LoVo (cell line): Measurements from ENCODE around the gene KCND3.

Experiments used
- DNase-seq: peaks from one replicate; pipeline ENCODE4 v3.0.0-alpha.2; 2016; ENCODE audit warnings: low spot score

Gene KCND3

DNA sequence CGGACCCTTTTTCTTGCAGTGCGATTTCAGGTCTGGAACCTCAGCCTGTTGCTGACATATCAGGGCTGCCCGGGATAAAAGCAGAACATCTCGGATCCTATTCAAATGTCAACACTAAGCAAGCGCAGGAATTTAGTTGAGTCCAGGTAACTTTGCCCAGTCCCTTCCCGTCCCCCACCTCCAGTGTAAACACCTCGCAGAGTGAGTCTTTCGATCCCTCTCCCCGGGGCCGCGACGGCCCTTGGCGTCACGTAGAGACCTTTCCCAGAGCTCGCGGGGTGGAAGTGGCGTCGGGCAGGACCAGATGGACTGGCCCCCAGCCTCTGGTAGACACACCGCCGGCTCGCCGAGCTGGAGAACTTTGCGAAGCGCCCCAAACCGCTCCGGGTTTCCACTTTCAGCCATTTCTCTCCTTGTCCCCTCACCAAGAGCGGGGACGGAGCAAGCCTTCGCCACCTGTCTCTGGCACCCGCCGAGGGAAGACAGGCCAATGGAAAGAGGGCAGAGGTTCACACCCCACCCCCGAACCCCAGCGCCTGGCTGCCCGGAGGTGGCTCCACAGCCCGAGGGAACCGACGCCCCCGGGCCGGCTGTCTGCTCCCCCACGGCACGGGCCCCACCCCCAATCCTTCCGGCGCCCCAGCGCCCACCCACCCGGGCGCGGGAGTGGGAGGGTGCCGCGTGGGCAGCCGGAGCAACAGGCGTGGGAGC lies 570 bp downstream of the KCND3 start:
- no peak for DNase-seq

DNA sequence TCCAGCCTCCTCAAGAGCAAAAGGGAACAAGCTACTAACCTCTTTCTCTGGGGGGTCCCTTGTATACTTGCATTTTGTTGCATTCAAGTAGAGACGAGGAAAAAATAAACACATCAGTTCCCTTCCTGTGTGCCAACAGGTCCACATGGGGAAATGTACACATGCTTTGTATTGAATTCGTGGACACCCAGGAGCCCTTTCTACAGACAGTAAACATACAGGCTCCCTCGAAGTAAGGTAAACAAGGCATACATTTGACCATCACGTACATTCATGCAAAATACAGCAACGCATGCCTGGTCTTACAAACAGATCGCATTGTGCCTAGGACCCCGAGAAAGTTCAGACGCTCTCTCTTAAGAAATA lies 1.1 kb downstream of the KCND3 start:
- no peak for DNase-seq

DNA sequence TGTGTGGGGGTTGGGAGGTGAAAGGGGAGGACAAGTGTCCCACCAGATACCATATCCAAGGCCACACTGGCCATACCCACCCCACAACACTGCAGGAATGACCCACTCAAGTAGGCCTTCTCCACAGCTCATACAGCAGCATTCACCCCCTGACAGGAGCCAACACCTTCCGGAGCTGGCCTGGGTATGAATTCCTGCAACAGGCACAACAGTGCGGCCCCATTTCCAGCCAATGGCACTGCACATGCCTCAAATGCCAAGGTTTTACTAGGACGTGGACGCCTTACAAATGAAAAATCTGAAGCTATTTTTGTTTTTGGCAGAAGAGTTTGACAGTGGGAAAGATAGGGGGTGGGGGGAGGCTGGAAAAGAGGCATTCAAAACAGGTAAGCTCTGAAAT lies 2.0 kb downstream of the KCND3 start:
- no peak for DNase-seq

DNA sequence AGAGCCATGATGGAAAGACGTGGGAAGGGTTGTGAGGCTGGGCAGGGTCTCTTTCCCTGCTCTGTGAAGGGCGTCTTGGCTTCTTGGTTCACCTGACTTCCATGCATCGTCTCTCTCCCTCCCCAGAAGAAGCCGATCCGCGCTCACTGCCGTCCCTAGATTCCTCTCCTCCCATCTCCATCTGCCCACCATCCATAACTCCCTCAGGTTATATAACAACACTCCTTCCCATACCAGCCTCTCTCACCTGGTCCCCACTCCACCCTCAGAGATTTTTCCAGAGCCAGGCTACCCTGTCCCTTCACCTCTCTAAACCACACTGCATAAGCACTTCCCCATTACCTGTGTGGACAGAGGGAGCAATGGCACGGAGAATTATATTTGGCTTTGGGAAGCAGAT lies 6.0 kb downstream of the KCND3 start:
- no peak for DNase-seq

DNA sequence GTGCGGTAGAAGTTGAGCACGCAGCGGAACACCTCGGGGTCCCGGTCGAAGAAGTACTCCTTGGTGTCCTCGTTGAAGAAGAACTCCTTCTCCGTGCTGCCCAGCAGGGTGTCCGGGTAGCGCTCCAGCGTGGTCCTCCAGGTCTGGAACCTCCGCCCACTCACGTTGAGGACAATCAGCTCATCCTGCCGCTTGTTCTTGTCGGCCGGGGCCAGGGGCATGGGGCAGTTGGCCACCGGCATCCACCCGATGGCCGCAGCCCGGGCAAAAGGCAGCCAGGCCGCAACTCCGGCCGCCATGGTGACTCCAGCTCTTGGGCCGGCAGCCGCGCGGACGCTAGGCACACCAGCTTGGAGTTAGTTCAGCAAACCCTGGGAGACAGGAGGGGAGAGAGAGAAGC lies 7.0 kb downstream of the KCND3 start:
- DNase-seq: no peak

DNA sequence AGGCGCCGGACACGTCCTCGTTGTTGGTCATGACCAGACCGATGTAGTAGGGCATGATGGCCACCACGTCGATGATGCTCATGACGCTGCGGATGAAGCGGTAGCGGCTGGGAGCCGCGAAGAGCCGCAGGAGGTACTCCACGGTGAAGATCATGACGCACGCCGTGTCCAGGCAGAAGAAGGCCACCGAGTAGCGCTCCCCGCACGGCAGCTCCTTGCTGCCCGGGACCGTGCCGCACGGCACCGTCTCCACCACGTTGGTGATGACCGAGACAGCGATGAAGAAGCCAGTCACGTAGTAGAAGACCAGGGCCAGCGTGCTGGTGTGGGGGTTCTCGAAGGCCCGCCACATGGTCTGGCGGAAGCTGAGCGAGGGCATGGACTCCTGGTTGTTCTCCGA lies 7.6 kb downstream of the KCND3 start:
- DNase-seq: no peak

DNA sequence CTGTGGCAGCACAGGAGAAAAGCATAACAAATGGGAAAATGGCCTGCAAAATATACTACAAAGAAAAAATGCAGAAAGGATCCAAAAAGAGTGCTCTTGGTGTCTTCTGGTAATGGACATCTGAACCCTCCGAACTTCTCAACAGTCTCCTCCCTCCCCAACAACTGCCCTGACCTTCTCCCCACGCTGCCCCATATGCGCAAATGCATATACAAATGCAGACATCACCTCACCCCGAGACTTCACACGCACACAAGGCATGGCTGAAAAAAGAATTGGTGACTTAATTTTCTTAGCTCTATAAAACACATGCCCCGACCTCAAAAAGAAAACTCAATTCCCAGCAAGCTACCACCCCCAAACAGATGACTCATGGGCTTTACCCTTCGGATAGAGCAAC lies 8.4 kb downstream of the KCND3 start:
- DNase-seq: no peak

DNA sequence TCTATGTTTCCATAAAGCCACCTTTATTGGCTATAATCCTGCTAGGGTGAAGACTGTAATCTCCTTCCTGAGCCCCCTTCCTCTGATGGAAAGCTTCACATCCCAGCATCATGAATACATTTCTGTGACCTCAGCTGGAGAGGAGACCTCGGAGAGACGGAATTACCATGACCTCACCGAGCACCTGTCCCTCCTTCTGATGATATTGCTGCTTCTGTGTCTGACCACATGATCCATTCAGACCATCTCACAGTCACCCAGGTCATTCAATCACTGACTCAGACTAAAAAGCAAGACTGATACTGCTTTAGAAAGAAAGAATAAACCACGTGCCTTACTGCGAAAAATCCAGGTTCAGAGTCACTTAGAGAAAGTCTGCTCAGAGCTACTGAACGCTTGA lies 8.8 kb downstream of the KCND3 start:
- no peak for DNase-seq

DNA sequence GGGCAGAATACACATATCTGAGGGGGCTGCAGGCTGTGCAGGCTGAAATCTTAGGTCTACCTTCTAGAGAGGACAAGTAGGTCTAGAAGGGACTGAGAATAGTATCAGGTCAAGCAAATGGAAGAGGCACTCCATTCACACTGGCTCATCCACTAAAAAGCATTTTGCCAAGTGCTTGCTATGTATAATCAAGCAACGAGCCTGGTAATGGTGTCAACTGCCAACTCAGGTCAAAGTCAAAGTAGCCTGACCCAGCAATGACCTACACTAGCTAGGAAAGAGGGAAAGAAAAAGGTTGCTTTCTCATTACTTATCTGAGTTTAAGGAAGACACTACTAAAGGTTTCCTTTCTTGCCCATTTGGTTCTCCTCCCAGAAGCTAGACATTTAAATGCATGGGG lies 10.8 kb downstream of the KCND3 start:
- no peak for DNase-seq

DNA sequence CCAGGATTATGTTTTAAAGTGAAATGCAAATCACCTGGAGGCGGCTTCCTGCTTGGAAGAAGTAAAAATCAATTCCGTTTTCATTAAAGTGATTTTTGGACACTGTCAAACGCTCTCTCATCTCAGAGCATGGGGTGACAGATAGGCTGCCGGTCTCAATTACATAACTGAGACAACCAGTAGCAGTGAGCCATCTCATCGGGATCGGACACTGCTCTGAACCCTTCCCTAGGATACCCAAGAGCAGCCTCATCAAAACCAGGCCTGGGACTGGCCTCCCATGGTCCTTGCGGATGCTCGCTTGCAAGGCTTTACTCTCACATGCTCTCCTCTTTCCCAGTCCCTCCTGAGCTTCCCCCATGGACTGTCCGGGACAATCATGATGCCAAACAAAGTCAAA lies 12.1 kb downstream of the KCND3 start:
- DNase-seq: no peak

DNA sequence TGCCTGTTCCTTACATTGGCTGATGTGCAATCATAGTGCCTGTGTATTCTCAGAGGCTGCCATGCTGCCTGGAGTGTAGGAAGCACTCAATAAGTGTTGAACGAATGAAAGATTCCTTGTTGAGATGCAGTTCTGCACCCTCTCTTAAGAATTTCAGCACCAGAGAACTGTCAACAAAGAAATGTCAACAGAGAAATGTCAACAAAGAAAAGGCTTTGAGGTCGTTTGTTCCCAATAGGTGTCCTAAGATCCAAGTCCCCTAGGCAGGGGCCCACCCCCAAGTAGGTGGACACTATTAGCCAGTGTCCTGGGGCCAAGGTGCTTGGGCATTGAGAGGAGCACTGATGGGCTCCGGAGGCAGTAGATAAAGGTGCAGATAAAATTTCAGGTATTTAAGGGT lies 12.6 kb downstream of the KCND3 start:
- DNase-seq: no peak

DNA sequence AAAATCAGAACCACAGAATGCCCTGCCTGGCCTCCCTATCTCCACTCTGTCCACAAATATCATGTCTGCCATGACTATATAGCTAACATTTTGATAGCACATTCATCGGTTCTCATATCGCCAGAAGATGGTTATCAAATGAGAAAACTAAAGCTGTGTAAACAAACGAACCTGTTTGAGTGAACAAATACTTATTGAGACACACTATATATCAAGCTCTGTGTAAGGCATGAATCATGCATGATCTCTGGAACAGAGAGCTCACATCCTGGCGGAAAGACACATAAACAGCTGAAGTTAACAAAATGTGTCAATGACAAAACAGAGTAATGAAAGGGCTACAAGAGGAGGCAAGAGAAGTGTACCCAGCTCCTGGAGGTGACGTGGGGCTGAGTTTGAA lies 13.1 kb downstream of the KCND3 start:
- no peak for DNase-seq

DNA sequence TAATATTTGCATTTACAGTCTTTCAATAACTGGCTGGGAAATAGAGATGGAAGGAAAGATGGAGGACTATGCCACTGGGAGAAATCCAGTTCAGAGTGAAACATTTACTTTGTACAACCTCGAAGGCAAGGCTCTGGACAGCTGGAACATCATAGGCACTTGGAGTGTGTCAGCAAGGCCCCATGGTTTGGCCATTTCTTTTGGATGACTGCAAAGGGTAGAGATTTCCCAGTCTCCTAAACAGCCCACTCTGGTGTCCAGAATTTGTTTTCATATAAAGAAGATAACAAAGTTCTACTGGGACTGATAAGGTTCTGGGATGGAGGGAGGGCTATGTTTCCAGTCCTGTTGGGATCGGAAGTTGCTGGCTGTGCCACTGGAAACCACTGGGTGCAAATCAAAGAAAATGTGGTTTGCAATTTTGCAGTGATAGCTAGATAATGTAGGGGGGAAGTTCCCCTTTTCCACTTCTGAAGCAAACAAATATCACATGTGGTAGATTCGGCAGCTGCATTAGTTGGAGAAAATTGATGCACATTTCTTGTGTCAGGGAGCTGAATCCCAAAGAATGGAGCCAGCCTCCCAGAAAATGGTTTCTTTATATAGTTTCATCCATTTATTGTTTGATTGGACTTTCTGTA lies 16.2 kb downstream of the KCND3 start:
- no peak for DNase-seq

DNA sequence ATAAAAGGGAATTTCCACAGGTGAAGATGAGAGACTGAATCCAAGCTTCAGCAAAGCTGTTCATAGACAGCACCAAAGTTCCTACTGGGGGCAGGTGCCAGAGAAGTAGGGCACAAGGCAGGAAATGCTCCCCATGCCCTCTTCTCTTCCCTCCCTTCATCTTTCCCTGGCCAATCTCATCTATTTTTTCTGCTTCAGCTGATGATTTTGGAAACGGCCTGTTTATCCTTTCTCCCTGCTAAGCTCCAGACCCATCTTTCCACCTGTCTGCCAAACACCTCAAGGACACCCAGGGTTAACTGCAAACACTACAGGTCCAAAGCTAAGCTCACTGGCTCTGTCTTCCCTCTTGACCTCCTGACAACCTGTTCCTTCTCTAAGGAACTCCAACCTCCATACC lies 18.1 kb downstream of the KCND3 start:
- no peak for DNase-seq

DNA sequence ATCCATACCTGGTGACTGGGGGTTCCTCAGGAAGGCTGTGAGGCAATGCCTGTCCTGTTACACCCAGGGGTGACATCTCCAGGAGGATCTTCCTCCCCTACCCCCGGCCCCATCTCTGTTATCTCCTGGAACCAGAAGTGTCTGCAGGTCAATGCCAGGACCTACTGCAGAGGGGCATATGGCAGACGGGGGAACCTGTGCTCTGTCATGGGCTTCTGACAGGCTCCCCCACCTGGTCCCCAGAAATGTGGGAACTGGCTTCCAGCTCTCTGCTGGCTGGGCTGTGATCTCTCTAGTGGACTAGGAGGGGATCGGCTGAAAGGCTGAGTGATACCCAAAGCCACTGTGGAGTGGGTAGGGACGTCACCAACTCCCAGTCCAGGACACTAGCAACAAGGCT lies 21.0 kb downstream of the KCND3 start:
- DNase-seq: no peak

DNA sequence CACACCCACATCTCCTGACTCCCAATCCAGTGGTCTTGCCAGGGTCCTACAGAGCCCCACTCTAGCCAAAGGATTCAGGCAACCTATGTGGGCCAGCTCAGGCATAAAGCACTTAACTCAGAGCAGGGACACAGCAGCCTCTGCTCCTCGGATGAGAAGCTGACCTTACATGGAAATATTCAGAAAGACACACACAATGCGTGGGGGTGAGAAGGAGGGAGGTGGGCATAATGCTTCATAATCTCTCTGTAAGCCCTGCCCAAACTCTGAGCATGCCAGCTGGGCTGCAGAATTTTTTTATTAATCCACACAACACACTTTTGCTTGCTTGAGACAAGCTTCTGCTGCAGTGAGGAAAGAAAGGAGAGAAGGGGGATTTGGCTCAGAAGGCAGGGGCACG lies 21.6 kb downstream of the KCND3 start:
- no peak for DNase-seq

DNA sequence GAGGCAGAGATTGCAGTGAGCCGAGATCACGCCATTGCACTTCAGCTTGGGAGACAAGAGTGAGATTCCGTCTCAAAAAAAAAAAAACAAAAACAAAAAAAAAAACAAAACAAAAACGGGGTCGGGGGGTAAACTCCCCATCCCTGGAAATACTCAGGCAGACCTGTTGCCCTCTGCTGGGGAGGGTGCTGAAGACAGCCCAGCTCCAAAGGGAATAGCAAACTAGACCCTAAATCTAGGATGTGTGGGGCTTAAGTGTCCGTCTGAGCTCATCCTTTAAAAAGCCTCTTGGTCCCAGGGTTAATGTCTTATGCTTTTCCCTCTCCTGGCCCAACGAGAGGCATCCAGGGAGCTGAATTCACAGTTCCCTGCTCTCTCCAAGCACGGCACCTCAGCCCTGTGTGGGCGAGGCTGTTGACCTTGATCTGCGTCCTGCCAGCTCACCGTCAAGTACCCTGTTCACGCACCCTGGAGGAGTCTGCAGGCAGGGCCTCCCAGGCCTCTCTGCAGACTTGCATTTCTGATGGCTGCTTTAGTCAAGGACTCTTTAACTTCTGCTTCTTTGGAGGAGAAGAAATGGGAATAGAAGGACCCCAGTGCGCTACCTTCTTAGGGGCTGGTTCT lies 22.3 kb downstream of the KCND3 start:
- no peak for DNase-seq

DNA sequence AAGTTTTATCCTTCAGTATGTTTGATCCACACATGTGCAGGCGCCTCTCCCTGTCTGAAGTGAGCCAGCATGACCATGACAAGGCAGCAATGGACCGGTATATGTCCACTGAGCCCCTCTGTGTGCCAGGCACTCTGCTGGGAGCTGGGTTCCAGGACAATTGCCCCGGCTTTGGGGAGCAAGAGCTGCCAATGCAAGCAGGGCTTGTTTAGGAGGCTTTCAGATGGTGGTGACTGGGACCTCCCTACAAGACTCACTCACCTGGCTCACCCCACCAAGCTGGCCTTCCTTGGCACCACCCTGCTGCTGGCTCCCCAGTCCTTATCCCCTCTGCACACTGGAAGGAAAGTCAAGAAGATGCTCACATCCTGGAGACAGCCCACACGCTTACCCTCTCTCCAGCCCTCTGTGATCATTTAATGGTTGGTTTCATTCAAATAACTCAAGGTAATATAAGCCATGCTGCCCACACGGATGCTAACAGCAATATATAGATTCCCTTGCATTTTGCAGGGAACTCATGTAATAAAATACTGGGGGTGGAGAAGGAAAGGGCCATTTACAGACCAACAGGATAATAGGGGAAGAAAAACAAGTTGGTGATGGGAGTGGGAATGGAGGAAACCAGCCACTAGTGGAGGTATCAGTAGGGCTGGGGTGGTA lies 23.6 kb downstream of the KCND3 start:
- no peak for DNase-seq

DNA sequence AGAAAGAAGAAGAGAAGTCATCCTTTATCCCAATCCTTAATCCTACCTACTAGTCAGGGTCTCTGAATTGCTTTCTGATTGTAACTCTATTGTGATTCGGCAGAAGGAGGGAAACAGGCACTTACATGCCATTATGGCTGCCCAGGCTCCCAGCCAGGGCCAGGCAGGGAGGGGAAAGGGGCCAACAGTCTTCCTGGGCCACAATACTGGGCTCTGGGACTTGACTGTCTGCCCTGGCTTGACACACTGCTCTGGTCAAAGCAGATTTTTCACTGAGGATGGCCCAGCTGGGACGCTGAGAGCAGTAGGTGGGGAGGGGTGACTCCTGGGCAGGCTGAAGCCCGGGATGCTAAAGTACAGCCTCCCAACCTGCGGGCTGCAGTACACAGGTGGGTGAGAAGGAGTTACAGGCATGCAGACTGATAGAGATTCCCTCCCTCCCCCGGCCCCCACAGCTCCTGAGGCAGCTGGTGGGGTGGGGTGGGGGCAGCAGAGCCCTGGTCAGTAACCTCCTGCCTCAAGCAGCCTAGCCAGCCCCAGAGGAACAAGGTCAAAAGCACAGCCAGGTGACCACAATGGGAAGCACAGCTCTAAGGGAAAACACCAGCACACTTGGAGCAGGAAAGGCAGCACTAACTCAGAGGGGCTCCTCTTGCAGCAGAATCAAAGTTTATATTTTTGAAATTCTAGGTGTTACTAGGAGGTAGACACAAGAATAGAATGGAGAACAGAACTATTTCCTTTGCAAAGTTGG lies 25.3 kb downstream of the KCND3 start:
- DNase-seq: no peak

DNA sequence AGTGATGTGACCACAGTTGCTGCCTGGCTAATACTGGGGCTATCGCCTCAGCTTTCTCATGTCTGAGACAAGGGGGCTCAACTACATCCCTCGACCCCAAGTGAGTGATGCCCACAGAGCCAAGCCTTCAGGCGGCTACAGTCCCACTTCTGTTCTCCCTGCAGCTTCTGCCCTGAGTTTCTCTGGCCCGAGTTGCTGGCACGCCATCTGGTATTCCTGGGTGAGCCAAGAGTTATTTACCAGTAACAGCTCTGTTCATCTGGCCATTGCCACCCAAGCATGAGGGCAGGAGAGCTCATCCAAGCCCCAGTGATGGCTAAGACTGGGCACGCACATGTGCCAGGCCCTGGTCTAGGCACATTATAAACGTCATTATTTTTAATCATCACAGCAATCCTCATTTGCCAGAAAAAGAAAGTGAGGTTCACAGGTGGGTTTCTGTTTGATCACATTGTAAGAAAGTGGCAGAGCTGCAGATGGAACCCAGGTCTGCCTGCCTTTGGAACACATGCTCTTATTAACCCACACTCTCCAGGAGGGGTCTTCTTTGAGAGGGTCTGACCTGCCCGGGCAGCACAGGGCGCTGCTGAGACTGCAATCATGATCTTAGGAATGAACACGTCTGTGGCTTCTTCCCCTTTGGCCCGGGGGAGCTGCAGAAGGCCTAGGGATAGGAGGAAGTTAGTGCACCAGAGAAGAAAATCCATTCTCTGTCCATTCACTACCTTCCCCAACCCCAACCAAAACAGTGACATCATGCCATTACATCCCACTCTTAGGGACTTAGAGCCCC lies 27.5 kb downstream of the KCND3 start:
- DNase-seq: no peak

DNA sequence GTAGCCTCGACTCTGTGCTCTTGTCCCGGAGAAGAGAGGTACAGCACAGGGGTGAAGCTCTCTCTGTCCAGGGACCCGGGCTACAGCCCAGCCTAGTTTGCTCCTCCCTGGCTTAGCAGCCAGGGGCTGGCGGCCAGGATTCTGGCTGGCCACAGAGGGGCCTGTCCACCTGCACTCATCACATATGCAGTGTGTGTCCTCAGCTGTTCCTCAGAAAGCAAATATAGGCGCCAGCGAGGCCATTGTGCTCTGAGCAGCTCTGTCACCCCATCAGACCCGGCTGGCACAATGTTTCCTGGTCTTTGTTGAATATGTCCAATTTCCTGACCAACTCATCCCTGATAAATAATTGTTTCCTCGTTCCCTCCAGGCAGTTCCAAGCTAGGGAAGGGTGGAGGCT lies 28.5 kb downstream of the KCND3 start:
- DNase-seq: no peak

DNA sequence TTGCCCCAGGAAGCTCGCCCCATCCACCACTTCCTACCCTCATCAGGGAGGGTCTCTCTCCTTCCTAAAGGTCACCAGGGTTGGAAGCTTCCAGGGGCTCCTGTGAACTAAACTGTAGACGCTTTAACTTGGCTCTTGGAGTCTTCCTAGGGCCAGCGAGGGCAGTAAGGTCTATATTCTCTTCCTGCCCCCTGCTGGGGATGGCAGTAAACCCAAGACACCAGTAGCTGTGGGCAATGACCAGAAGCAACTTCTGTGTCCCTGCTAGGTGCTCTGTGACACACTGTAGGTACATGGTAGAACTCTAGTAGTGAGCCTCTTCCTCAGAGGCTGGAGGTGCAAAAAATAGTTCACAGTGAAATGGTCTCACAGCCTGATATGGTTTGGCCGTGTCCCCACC lies 30.0 kb downstream of the KCND3 start:
- DNase-seq: no peak
